HepG2 (cell line): ENCODE results near the gene ARHGEF16. TPM values are rescaled to one million over a fixed set of nuclear protein-coding genes. Genes with fewer than 3 reads are reported as not detected.
A peak's percentile ranks its signal among the peaks of the same experiment; 100 is the strongest.

ENCODE experiments used
- AGO2 ChIP-seq: fragments of 200-400 bp; formaldehyde crosslinking; optimal IDR thresholded peaks from 2 replicates; pipeline ENCODE3; 2017; ENCODE audit warnings: mild to moderate bottlenecking, low read depth, low read length, moderate library complexity
- CEBPB ChIP-seq: IDR thresholded peaks from 2 replicates; pipeline ENCODE4 v1.6.1; 2011; ENCODE audit warnings: low read depth, low read length, improper control_type of control experiment, borderline replicate concordance
- HMG20B ChIP-seq: conservative IDR thresholded peaks from 2 replicates; pipeline ENCODE4 v1.6.1; 2016; ENCODE audit warnings: missing genetic modification reagents, missing compliant biosample characterization
- LBX2 ChIP-seq: sonication (generic); formaldehyde crosslinking; IDR thresholded peaks from 2 replicates; pipeline ENCODE4 v1.5.0; 2020; ENCODE audit warnings: missing genetic modification reagents, mild to moderate bottlenecking, borderline replicate concordance
- SATB2 ChIP-seq: sonication (generic); formaldehyde crosslinking; IDR thresholded peaks from 2 replicates; pipeline ENCODE4 v1.5.0; 2020; ENCODE audit warnings: missing genetic modification reagents
- SIX1 ChIP-seq: sonication (generic); formaldehyde crosslinking; IDR thresholded peaks from 2 replicates; pipeline ENCODE4 v1.4.0; 2020; ENCODE audit warnings: missing genetic modification reagents, borderline replicate concordance
- SKIL ChIP-seq: sonication (generic); formaldehyde crosslinking; IDR thresholded peaks from 2 replicates; pipeline ENCODE4 v1.8.0; 2022; ENCODE audit warnings: missing genetic modification reagents, mild to moderate bottlenecking, moderate library complexity, borderline replicate concordance
- SOX5 ChIP-seq: IDR thresholded peaks from 2 replicates; pipeline ENCODE4 v1.6.1; 2016; ENCODE audit warnings: borderline replicate concordance
- UBTF ChIP-seq: sonication (generic); formaldehyde crosslinking; IDR thresholded peaks from 2 replicates; pipeline ENCODE4 v1.4.0; 2020; ENCODE audit warnings: mild to moderate bottlenecking, missing genetic modification reagents
- ZBTB39 ChIP-seq: sonication (generic); formaldehyde crosslinking; IDR thresholded peaks from 2 replicates; pipeline ENCODE4 v1.5.0; 2020; ENCODE audit warnings: missing genetic modification reagents
- ZBTB49 ChIP-seq: sonication (generic); formaldehyde crosslinking; IDR thresholded peaks from 2 replicates; pipeline ENCODE4 v1.4.0; 2020; ENCODE audit warnings: missing genetic modification reagents, borderline replicate concordance
- ZNF10 ChIP-seq: sonication (generic); formaldehyde crosslinking; IDR thresholded peaks from 2 replicates; pipeline ENCODE4 v1.4.0; 2020; ENCODE audit warnings: mild to moderate bottlenecking, low read depth, missing genetic modification reagents, borderline replicate concordance
- ZNF138 ChIP-seq: sonication (generic); formaldehyde crosslinking; IDR thresholded peaks from 2 replicates; pipeline ENCODE4 v1.5.0; 2020; ENCODE audit warnings: mild to moderate bottlenecking, low read depth, missing genetic modification reagents
- ZNF367 ChIP-seq: sonication (generic); formaldehyde crosslinking; IDR thresholded peaks from 2 replicates; pipeline ENCODE4 v1.4.0; 2020; ENCODE audit warnings: missing genetic modification reagents, borderline replicate concordance
- ZNF543 ChIP-seq: sonication (generic); formaldehyde crosslinking; IDR thresholded peaks from 2 replicates; pipeline ENCODE4 v1.4.0; 2020; ENCODE audit warnings: mild to moderate bottlenecking, missing genetic modification reagents
- ZNF569 ChIP-seq: sonication (generic); formaldehyde crosslinking; IDR thresholded peaks from 2 replicates; pipeline ENCODE4 v1.5.0; 2020; ENCODE audit warnings: mild to moderate bottlenecking, missing genetic modification reagents, moderate library complexity, borderline replicate concordance
- ZNF766 ChIP-seq: sonication (generic); formaldehyde crosslinking; IDR thresholded peaks from 2 replicates; pipeline ENCODE4 v1.5.0; 2020; ENCODE audit warnings: missing genetic modification reagents, borderline replicate concordance
- ZNF768 ChIP-seq: sonication (generic); formaldehyde crosslinking; IDR thresholded peaks from 2 replicates; pipeline ENCODE4 v1.4.0; 2020; ENCODE audit warnings: missing genetic modification reagents
- ZNF780A ChIP-seq: sonication (generic); formaldehyde crosslinking; IDR thresholded peaks from 2 replicates; pipeline ENCODE4 v1.8.0; 2022; ENCODE audit warnings: mild to moderate bottlenecking, missing genetic modification reagents, moderate library complexity
- polyA plus RNA-seq, 8 experiments: library from polyadenylated mRNA; depleted of rRNA in 3 of 8; stranded (reverse) in 7 of 8; unstranded in 1 of 8; fragments of >200 nt; fragmentation: Illumina TruSeq in 4 of 8; extraction: Trizol in 4 of 8; gene quantifications; 2 replicates each; pipeline versions ENCODE4 v1.2.1 to v1.2.3, GENCODE V29; 2011 to 2016; ENCODE audit warnings: low read depth in 4 of 8, missing spikeins in 1 of 8, mixed read lengths in 1 of 8; ENCODE audit not compliant: insufficient read depth in 1 of 8
- total RNA-seq, 5 experiments: library from RNA; depleted of rRNA; stranded (reverse); fragments of >200 nt; fragmentation: Illumina TruSeq; extraction: Trizol; gene quantifications; 2 replicates each; pipeline ENCODE4 v1.2.3, GENCODE V29; 2016; ENCODE audit warnings: low read depth in 1 of 5

Gene ARHGEF16
- total and polyA plus RNA-seq, 2 of the 13 experiments (the other 11 are each of a cell fraction or from before 2014, with no cell fraction given): 20.3 to 39.9 TPM

- TF ChIP-seq ZBTB49 (no peak), ZNF569 (CRISPR knock-in tag) (no peak), ZNF138 (CRISPR knock-in tag) (no peak), HMG20B (CRISPR knock-in tag) (0 out of 2 replicates have a peak, but pooled peaks have one; percentile 29), SIX1 (CRISPR knock-in tag) (no peak), ZNF367 (CRISPR knock-in tag) (no peak), CEBPB (no peak; the same call in 1 of the 2 replicates), ZNF766 (CRISPR knock-in tag) (no peak), UBTF (CRISPR knock-in tag) (peak; percentile 71), LBX2 (CRISPR knock-in tag) (no peak), ZNF543 (CRISPR knock-in tag) (0 out of 2 replicates have a peak, but pooled peaks have one; percentile 31), AGO2 (no peak), ZNF768 (CRISPR knock-in tag) (no peak), SKIL (CRISPR knock-in tag) (peak; percentile 34; the same call in 1 of the 2 replicates), SOX5 (CRISPR knock-in tag) (no peak), ZNF780A (CRISPR knock-in tag) (no peak), ZBTB39 (CRISPR knock-in tag) (no peak), ZNF10 (CRISPR knock-in tag) (no peak), SATB2 (CRISPR knock-in tag) (no peak)
These were observed 5.6 kb downstream of the ARHGEF16 start (continued) for GRCh38 chr1:3459940-3460671.
